GM23248 (cell line): Measurements from ENCODE around the gene ZBED2.

ENCODE experiments used
- EZH2 ChIP-seq: fragments of 200-600 bp; sonication (generic); IDR thresholded peaks from 2 replicates; pipeline ENCODE4 v1.6.1; 2018; ENCODE audit warnings: antibody characterized with exemption, mild to moderate bottlenecking; ENCODE audit not compliant: insufficient read depth, poor library complexity, severe bottlenecking
- EZH2phosphoT487 ChIP-seq: fragments of 200-600 bp; sonication (generic); IDR thresholded peaks from 2 replicates; pipeline ENCODE4 v1.6.1; 2018; ENCODE audit warnings: antibody characterized with exemption, moderate library complexity, mild to moderate bottlenecking, low read depth; ENCODE audit not compliant: insufficient read depth

DNA sequence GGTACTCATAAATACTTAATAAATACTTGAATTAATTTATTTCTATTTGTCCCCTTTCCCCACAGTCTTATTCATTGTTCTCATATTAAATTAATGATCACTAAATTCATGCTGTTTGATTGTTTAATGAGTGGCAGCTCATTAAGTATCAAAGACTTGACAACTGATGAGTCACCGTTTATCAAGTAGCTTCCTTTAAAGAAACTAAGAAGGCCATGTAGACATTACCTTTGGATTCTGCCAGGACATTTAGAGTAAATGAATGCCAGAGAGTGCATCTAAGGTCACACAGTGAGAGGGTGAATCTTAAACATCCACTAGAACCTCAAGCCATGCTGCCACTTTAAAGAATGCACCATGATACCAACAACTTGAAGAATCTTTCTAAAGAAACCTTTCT lies 23.9 kb downstream of the ZBED2 start:
- TF ChIP-seq EZH2phosphoT487 (no peak), EZH2 (no peak)
